GM19372 (cell line): Measurements from ENCODE around the gene RAB11FIP4.

Experiments used
- ATAC-seq: cut with Tn5 transposase; IDR thresholded peaks from one replicate; pipeline ENCODE4 v1.9.1; 2021; ENCODE audit warnings: mild to moderate bottlenecking, low read depth, moderate library complexity; ENCODE audit not compliant: unreplicated experiment

Gene RAB11FIP4

DNA sequence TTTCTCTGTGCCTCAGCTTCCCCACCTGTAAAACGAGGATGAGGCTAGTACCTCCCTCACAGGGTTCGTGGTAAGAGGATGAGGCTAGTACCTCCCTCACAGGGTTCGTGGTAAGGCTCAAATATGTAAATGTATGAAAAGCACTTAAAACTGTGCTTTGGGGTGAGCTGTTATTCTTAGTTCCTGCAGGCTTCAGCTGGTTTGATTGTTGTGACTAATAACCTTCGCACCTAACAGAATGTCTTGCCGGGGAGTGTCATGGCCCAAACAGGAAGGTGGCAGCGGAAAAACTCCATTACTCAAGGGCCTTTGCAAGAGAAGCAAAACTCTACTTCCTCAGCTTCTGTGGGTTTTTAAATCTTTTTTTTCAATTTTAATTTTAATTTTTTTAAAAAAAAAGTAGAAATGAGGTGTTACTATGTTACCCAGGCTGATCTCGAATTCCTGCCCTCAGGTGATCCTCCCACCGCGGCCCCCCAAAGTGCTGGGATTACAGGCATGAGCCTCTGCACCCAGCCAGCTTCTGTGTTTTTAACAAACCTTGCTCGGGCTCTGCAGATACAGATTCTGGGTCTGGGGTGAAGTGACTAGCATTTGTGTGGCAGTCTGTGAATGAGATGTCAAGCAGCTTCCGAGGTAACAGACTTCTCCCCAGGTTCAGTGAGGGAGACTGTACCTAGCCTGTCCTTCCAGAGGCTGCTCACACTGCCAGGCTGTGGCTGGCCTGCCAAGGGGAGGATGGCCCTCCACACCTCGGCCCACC is 103.0 kb downstream of the RAB11FIP4 start:
- ATAC-seq, result peak; percentile 46

DNA sequence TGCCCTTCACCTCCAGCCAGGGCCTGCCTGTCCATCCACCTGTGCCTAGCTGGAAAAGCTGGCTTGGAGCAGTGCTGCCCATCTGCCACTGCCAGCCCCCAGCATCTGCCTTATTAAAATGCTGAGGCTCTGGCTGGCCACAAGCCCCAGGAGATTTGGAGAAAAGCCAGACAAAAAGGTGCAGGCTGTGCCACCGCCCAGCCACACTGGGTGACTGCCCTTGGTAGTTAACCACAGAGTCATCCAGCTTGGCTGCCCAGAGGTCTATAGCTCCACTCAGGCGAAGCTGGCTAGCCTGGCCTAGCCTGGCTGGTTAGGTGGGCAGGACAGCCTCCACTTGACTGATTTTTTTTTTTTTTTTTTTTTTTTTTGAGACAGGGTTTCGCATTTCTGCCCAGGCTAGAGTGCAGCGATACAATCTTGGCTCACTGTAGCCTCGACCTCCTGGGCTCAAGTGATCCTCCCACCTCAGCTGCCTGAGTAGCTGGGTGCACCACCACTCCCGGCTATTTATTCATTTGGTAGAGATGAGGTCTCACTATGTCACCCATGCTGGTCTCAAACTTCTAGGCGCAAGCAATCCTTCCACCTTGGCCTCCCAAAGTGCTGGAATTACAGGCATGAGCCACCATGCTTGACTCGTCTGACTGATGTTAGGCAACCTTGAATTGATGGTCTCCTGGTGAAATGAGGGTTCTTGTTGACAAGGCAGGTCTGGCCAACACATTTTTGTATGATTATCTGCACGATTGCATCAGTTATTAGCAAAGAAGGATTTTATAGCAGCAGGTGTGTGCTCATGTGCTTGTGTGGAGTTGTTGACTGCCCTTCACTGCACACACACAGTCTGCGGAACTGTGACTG is 103.8 kb downstream of the RAB11FIP4 start:
- no peak for ATAC-seq

DNA sequence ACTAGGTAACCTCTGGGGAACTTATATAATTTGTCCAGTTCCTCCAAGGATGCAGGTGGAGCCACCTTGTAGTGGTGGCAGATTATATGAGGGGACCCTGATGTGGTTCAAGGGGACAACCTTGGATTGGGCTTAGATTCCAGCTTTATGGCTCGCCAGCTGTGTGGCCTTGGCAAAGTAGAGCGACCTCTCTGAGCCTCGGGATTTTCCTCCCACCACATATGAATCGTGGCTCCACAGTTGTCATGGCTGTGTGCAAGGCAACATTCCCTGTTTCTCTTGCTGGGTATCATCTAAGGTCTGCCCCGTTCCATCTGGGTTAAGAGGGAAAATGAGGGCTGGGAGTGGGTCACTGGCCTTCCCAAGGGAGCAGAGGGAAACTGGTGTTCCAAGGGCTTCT is 104.6 kb downstream of the RAB11FIP4 start:
- no peak for ATAC-seq

DNA sequence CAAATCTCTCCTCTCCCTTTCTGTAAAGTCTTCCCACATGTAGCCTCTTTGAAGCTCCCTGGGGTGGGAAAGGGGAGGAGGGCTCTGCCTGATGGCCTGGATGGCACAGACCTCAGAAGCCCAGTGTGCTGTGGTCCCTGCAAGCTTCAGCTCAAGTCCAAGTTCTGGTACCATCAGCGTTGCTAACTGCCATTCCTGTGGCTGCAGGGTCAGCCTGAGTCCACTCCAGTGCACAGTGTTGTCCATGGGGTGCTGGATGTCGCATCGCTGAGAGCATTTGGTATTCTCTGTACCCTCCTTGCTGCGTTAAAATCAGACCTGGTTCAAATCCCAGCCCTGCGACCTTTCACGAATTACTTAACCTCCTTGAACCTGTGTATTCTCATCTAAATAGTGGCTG is 105.1 kb downstream of the RAB11FIP4 start:
- no peak for ATAC-seq

DNA sequence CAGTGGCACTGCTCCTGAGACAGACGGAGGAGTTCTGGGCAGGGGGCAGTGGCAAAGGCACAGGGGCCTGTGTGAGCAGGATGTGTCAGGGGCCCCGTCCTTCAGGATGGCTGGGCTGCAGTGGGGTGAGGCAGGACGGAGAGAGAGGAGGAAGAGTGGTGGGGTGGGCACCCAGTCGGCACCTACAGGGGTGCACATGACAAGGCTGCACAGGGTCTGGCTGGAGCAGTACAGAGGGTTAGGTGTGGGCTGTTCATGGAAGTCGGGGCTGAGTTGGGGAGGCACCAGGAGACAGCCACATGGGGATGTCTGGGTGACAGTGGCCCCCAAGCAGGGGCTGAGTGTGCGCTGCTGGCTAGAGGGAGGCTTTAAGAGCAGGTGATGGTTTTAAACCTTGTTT is 106.0 kb downstream of the RAB11FIP4 start:
- no peak for ATAC-seq

DNA sequence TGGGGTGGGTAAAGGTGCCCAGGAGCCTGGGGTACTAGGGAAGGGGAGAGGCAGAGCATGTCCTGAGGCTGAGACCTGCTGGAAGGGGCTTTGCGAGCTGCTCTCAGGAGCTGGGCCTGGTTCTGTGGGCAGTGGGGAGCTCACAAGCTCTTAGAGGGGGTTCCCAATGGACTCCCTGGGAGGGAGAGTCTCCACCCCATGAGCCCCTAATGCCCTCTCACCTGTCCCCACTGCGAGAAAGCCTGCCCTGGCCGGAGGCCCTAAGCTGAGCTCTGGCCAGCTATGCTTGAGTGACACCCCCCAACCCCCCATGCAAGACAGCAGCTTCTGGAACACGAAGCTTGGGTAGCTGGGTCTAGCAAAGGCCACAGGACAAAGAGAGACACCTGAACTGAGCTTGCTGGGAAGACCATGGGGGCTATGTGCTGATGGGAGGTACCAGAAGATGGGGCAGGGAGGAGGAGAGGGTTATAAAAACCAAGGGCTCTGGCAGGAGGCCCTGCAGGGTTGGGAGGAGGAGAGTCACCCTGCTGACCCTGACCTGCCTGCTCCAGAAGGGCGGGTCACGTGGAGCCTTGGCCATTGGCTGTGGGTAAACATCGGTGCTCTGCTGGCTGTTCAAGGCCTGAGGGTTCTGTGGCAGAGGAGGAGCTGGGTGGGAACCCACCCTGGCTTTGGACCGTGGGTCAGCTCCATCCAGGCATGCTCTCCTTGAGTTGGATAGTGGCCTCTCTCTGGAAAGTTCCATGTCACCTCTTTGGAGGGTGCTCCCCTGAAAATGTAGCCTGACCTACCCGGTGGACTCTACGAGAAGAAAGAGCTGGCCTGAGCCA is 106.7 kb downstream of the RAB11FIP4 start:
- no peak for ATAC-seq

DNA sequence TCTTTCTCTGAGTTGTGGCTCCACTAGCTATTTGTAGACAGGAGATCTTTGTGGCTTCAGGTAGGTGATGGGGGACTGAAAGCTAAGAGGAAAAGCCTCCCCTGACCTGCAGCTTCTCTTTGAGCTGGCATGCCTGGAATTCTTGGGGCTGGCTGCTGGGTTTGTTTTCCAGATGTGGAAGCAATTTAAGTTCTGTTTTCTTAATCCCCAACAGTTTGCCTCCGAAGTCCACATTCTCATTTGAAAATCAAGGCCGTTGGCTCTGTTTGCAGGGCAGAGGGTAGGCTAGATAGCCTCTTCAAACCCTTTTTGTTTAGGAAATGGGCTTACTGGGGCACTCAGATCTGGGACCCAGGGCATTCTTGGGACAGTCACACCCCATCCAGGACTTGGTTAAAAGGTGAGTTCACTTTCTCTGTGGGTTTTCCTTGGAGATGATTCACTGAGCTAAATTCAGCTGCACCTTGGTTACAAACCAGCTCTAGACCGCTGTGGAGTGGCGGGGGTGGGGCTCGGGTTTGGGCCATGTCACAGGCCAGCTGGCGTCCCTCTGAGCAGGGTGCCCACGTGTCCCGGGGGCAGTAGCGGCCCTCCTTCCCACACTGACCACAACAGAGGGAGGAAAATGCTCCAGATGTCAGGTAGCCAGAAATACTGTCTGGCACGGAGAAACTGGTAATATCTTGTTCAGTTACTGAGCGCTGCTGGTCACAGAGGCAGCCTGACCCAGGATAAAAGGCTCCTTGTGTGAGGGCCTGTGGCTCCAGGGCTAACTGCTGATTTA is 108.5 kb downstream of the RAB11FIP4 start:
- ATAC-seq, result no peak

DNA sequence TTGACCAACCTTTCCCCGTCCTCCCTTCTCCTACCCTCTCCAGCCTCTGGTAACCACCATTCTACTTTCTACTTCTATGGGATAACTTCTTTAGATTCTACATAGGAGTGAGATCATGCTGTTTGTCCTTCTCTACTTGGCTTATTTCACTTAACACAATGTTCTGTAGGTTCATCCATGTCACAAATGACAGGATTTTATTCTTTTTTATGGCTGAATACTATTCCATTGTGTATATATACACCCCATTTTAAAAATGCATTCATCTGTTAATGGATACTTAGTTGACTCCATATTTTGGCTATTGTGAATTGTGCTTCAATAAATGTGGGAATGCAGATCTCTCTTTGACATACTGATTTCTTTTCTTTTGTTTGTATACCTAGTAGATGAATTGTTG is 115.0 kb downstream of the RAB11FIP4 start:
- no peak for ATAC-seq

DNA sequence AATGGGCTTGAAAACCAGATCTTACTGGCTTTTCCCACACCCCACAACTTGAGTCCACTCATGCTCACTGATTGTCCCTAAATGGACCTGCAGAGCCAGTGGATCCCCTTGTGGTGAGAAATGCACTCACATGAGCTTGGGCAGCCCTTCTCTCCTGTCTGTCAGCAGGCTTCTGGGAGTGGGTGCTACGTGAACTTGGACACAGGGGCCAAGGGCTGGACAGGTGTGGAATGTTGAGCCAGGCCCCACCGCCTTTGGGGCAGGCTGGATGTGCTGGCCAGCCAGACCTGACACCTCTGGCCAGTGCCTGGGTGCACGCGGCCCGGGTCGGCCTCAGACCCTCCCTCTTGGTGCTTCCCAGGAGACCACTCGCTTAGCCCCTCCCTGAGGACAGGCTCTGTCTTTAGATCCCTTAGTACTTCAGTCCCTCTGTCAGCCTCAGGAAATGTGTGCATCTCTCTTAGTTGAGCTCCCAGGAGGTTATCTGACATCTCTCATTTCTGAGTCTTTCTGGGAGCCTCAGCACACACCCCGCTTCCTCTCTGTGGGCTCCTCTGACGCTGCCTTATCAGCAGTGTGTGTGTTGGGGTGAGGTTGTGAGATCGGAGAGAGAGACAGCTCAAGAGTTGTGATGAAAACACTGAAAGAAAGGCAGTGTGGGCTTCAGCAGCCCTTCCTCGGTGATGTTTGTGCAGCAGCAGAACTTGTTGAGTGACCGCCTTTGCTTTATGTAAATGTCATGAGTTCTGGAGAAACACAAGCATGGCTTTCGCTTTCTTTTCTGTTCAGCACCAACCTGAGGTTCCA is 117.0 kb downstream of the RAB11FIP4 start:
- ATAC-seq, result peak; percentile 67

DNA sequence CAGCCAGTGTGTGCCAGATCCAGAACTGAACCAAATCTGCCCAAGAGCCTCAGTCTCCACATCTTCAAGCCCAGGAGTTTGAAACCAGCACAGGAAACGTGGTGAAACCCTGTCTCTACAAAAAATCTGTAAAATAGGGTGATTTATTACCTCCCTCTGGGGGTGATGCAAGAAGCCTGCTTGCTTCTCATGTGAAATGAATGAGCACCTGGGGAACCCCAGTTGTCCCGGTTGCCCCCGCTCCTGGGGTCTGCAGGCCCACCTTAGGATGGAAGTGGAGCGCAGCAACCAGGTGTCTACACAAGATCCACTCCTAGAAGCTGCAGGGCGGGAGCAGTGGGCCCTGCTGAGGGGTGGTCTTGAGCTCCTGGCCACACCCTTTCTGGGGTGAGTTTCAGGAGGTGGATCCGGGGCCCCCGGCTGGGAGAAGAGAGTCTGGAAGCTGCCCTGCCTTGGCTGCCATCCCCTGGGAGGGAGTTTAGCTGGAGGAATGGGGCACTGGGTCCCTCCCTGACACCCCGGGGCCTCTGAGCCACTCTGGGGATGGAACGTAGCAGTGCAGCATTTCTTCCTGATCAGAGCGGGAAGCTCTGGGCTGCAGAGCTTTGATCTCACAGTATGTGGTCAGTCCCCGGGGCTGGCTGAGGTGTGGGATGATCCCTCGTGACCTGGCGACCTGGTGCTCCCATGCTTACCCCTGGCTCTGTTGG is 117.8 kb downstream of the RAB11FIP4 start:
- ATAC-seq, result no peak

DNA sequence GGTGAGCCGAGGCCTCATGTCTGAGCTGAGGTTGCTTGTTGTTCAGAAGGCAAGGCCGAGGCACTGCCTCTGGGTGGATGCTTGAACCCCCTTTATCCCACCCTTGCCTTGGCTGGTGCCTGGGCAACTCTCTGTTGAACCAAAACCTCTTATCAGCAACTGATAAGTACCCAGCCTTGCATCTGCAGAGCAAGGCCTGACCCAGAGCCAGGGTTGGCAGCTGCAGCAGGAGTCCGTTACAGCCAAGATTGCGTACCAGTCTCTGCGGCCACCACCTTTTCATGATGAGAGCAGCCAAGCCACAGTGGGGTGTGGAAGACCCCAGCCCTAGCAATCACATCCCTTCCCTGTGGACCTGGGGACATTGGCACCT is 118.3 kb downstream of the RAB11FIP4 start:
- ATAC-seq, result no peak

DNA sequence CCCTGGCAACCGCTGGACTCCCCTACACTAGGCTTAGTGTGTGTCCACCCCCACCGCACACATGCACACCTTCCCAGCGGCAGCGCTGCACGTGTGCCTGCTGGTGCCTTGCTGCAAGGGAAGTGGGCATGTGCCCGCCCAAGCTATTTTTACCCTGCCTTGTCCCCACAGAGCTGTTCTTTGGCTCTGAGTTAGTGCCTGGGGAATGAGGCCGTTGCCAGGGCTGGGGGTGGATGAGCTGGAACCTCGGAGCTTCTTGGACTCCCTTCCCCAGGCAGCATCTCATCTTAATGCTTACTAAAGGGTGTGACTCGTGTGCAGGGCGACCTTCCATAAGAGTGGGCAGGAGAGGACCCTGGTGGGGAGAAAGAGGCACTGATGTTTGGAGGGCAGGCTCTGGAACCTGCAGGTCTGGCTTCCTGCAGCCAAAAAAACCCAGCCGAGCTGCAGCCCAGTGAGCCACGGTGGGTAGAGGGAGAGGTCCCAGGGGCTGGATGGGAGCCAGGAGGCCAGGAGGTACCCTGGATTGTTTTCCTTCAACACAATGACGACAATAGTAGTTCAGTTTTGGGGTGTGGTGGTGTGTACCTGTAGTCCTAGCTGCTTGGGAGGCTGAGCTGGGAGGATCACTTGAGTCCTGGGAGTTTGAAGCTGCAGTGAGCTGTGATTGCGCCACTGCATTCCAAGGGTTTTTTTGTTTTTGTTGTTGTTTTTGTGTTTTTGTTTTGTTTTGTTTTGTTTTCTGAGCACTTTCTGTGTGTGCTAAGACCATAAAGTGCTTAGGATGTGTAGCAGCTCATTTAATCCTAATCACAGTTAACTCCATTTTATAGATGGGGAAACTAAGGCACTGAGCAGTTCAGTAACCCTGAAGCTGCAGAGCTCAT is 119.1 kb downstream of the RAB11FIP4 start:
- no peak for ATAC-seq

DNA sequence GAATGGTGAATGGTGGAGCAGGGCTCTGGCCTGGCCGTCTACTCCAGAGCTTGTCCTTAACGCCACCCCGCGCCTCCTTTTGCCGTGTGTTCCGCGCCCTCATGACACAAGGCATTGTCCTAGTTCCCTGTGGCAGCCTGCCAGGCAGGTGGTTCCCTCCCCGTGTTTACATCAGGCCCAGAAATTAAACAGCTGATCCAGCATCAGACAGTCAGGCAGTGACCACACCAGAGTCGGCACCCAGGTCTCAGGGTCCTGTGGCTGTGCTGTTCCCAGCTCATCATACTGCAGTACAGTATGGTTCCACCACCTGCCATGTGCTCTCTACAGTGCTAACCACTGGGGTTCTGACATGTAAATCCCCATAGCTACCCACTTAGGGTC is 119.7 kb downstream of the RAB11FIP4 start:
- no peak for ATAC-seq

DNA sequence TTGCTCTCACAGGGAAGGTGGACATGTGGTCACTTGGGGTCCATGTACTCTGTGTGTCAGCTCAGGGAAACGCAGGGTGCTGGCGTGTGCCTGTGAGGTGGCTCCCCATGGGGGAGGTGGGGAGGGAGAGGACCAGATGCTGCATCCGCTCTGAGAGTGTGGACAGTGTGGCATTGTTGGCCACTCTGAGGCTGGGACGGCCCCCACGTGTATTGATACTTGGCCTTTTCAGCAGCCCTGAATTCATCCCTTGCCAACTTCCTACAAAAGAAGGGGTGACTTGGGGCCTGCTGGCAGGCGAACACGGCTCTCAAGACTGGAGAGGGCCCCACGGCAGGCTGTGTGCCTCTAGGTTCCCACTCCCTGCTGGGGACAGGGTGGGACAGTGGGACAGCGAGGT is 120.1 kb downstream of the RAB11FIP4 start:
- no peak for ATAC-seq

DNA sequence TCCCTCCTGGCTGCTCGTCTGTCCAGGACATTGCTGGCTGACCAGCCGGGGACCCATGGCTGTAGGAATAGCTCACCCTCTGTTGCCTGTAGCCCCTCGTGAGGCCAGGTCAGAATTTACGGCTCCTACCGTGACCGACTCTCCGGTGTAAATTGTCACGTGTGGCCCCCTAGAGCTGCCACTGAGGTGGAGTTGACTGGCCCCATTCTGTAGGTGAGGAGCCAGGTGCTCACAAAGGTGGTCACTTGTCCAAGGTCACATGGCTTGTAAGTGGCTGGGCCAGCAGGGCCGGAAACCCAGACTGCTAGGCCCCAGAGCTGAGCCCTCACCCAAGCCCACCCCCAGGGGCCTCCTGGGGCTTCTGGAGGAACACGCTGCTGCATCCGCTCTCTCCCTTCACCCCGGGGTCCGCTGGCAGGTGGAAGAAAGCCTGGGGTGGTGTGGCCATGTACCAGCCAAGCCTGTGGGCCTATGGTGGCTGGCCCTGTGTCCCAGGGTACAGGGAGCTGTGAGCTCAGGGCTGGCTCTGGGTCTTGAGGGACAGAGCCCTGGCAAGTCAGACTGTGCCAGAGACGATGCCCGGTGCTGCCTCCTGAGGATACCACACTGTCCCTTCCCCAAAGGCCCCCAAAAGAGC is 120.7 kb downstream of the RAB11FIP4 start:
- no peak for ATAC-seq

DNA sequence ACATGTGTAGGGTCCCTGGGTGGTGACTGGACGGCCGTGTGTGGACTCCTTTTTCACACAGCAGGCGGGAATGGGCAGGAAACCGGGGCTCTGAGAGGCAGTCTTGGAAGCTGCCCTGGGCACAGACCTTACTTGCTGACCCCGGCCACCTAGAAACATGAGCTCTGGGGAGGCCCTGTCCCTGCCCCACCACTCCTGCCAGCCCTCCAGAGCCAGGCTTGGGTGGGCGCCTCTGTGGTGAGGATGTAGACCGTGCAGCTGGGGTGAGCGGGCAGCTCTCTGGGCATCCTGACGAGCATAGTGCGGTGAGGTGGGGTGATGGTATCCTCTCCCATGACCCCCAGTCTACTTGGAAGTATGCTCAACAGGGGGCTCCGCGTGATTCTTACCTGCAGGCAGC is 121.3 kb downstream of the RAB11FIP4 start:
- ATAC-seq, result no peak

DNA sequence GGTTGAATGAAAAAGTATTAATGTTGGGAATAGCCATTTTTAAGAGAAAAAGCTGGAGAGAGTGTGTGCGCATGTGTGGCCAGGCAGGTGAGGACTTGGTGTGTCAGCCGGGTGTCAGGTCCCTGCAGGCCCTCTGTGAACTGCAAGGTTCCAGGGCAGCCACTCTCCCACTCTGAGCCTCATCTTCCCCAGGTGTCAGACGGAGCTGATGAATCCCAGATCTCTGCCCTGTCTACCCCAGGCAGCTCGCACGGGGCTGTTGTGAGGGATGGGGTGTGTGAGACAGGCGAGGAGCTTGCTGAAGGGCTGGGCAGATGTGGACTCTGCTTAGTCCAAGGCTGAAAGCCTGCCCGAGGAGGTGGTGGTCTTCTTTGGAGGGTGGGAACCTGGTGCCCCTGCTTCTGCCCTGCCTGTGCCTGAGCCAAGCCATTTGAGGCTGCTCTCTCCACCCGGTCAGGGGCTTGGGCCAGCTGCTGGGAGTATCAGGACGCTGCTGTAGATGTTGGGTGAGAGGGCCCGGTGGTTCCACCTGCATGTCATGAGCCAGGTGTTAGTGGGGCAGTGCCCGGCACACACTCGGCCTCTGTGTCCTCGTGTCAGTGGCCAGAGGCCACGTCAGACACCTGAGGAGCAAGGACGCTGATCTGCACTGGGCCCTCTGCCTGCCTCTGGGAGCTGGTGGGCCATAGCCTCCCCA is 122.4 kb downstream of the RAB11FIP4 start:
- no peak for ATAC-seq
